T follicular helper cell (primary cell): ENCODE results near the gene SLC35A5.
A peak's percentile ranks its signal among the peaks of the same experiment; 100 is the strongest.
"Not testable (repeated sequence)": the region's sequence is repeated elsewhere in the genome, so short reads cannot be mapped to it uniquely, and the experiment has no call there.

Source experiments
- DNase-seq: peaks from one replicate; pipeline ENCODE4 v3.0.0-alpha.2; 2020; ENCODE audit warnings: low read depth
- total RNA-seq, 2 experiments: gene quantifications; one replicate each; lab custom pipeline; 2026; lab: John Stamatoyannopoulos, UW

Gene SLC35A5, protein sequence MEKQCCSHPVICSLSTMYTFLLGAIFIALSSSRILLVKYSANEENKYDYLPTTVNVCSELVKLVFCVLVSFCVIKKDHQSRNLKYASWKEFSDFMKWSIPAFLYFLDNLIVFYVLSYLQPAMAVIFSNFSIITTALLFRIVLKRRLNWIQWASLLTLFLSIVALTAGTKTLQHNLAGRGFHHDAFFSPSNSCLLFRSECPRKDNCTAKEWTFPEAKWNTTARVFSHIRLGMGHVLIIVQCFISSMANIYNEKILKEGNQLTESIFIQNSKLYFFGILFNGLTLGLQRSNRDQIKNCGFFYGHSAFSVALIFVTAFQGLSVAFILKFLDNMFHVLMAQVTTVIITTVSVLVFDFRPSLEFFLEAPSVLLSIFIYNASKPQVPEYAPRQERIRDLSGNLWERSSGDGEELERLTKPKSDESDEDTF
- total RNA-seq, result 22.4 to 27.7 reads per million in 2 experiments

DNA sequence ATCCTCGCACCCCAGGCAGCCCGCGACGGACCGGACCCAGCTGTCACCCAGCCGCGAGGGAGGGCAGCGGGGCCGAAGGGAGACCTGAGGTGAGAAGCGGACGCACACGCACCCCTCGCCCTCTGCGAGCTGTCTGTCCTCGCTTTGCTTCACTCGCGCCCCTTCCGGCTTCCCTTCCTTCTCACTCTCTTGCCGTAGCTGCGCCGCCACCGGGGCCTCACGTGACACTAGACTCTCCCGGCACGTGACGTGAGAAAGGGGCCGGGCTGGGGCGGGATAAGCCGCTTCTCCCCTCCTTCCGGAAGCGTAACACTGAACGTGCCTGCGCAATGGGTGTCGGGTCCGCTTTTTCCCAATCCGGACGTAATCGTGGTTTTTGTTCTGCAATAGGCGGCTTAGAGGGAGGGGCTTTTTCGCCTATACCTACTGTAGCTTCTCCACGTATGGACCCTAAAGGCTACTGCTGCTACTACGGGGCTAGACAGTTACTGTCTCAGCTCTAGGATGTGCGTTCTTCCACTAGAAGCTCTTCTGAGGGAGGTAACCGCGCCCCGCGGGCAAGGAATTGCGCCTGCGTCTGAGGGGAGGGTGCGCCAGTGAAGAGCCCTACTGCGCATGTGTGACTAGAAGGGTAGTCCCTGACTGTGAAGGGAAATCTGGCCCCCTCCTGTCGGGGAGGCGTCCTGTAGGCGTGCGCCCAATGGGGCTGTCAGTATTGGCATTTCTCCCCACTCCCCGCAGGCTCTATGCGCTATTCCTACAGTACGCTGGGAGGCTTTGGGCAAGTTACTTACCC, at the start of gene SLC35A5, which contains the start of gene ATG3:
TSS of gene SLC35A5 (plus strand) at position 312 of the 796 bp plus-strand sequence. CDS start 1,359 bp downstream, outside the sequence.
TSS of gene ATG3 (minus strand) at position 229 of the 796 bp plus-strand sequence. CDS start 434 bp downstream, outside the sequence.
- peak; percentile 99 for DNase-seq

DNA sequence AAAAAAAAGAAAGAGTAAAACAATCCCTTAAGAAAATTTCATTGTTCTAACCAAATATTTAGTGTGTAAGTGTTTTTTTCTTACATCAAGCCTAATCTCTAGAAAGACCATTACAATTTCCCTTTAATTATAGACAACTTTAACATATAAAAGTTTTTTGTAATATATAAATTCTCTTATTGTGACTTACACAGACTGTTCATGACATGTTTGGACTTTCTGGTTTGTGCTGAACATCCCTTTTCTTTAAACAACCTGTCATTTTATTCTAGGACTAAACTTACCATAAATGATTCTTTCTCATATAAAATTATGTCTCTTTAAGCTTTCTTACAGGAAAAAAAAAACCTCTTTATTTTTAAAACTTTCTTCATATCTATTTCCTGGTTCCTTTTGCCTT, 49.5 kb upstream of the SLC35A5 start:
- no peak for DNase-seq

DNA sequence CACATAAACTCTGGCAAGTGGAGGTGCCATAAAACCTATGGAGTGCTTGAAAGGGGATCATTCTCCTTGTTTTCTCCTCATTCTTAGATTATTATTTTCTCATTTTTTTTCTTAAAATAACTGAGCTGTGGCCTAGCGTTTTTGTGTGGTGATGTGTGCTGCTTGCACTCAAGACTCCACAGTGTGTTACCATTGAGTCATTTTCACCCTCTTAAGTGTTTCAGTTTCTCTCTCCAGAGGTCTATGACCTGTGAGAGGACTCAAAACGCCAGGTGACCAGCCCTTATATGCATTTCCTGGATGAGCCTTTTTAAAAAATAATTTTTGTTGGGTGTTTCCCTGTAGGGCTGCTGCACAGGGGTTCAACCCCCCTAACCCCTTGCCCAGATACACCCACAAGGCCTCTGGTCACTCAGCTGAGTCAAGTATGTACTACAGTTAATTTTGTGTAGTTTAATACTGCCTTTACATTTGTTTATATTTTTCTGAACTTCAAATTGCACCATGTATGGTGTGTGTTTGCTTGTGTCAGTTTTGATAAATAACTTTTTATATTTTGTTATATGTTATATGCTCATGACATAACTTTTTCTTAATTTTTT, 47.2 kb upstream of the SLC35A5 start:
- DNase-seq, result no peak

DNA sequence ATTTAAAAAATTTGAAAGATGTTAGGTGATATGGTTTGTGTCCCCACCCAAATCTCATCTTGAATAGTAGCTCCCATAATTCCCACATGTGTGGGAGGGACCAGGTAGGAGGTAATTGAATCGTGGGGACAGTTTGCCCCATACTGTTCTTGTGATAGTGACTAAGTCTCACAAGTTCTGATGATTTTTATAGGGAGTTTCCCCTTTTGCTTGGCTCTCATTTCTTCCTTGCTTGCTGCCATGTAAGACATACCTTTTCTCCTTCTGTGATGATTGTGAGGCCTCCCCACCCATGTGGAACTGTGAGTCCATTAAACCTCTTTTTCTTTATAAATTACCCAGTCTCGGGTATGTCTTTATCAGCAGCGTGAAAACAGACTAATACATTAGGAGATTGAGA, 42.9 kb upstream of the SLC35A5 start:
- not testable (repeated sequence) for DNase-seq

DNA sequence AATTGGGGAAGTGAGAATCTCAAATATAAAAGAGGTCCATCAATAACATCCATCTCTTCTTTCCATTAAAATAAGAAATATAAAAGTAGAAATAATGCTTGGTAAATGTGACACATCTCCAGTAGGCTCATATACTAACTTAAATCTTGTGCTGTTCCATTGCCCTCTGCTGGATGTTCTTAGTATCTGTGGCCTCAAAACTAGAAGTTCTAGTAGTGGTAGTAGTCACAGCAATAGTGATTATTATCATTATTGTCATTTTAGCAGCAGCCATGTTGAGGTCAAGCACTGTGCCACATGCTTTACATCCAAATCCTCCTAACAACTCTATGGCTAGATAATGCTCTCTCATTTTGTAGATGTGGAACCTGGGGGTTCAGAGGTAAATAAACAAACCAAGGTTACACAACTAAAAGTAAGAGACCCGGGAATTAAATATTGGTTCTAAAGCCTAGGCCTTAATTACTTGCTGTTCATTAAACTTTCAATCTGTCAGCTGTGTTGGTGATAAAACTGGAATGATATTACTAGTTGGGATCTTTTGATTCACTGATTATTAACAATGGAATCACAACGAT, 42.3 kb upstream of the SLC35A5 start:
- peak; percentile 12 for DNase-seq

DNA sequence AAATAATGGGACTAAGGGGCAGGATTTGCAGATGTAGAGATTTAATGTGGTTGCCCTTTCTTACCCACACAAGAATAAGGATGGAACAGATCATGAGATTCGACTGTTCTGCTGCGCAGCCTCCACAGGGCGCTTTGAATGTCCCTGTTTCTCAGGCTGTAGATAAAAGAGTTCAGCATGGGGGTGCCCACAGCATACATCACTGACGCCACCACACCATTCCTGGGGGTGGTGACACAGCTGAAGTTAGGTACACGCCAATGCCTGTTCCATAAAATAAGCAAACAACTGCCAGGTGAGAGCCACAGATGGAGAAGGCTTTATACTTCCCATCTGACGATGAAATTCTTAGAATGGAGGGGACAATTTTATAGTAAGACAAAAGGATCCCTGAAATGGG, 37.7 kb upstream of the SLC35A5 start:
- not testable (repeated sequence) for DNase-seq

DNA sequence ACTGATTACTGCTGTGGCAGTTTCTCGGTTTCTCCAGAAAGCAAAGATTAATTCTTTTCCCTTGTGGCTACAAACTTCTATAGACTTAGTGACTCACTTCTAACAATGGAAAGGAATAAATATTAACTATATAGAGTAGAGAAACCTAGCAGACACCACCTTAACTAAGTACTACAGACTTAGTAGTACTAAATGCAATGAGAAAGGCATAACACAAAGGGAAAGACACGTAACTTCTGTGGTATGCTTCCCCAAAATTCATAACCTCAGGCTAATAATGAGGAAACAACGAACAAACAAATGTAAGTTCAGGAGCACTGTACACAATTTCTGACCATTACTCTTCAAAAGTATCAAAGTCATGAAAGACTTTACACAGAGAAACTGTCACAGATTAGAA, 31.3 kb upstream of the SLC35A5 start:
- no peak for DNase-seq

DNA sequence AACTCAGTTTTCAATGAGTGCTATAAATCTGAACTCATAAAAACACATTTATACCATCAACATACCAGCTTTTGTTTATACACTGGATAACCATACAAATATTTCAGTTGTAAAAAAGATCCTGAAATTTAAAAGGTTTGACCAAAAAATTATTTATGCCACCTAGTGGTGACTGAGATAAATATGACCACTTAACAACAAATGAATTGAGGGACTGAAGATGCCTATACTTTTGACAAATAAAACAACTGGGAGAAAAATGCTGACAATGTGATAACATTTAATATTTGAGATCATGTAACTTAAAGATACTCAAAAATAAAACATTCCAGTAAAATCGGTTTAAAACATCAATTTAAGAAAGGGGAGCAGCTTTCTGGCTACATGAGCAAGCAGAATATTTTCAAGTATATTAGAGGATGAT, 30.5 kb upstream of the SLC35A5 start:
- no peak for DNase-seq

DNA sequence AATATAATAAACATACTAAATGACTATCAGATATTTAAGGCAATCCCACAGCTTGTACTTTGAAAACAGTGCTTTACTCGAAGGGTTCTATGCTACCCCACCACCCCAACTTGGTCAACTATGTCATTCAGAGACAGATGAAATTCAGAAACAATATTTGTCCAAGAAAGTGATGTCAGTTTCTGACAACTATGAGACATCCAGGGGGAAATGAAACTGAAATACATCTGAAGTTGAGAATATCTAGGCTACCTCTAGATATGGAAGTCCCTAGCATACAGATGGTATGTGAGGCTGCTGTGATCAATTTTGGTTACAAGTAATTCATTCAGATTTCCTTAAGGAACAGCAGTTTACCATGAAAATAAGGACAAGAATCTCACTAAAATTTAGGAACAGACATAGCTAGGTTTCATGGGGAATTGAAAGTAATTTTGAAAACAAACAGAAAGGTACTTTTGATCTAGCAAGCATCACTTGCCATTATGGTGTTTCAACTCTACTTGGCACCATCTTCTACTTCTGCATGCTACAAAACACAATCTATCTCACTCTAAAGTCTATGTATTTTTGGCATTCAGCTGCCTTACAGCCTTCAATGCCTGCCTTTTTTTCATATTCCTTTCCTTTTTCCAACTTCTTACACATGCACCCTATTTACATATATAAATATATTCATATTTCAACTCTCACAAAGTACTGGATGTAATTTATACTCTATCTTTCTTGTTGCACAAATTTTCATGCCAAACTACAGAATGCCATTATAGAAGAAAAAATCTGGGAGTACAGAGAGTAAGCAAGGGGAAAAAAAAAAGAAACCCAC, 21.8 kb upstream of the SLC35A5 start:
- DNase-seq, result no peak

DNA sequence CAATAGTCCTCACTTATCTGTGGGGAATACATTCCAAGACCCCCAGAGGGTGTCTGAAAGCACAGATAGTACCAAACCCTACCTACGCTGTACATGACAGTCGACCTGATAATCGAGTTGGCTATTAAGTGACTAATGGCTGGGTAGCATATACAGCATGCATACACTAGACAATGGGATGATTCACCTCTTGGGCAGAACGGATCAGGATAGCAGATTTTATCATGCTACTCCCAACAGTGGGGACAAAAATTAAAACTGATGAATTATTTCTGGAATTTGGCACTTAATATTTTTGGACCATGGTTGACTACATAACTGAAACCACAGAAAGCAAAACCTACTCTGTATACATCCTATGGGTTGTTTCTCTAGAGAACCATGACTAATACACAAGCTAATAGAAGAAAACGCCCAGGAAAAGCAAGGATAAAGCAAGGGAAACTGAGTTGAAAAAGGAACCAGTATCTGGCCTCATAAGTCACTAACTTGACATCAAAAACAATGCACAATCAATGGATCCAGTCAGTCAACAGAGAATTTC, 15.6 kb upstream of the SLC35A5 start:
- no peak for DNase-seq

DNA sequence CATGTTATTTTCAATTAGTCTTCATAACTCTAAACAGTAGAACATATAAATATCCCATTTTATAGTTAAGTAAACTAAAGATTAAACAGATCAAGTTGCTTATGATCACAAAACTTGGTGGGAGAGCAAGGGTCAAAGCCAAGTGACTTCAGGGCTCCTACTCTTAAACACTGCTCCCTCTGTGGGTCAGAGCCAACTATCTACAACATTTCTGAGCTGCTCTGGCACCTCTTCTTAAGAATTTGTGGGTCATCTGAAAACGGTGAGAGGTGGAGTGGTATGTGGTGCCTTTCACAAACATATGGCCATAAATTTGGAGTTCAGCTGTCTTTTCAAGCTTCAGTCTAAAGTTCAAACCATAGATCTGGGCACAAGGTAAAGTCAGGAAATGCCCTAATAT, 11.0 kb upstream of the SLC35A5 start:
- DNase-seq, result no peak

DNA sequence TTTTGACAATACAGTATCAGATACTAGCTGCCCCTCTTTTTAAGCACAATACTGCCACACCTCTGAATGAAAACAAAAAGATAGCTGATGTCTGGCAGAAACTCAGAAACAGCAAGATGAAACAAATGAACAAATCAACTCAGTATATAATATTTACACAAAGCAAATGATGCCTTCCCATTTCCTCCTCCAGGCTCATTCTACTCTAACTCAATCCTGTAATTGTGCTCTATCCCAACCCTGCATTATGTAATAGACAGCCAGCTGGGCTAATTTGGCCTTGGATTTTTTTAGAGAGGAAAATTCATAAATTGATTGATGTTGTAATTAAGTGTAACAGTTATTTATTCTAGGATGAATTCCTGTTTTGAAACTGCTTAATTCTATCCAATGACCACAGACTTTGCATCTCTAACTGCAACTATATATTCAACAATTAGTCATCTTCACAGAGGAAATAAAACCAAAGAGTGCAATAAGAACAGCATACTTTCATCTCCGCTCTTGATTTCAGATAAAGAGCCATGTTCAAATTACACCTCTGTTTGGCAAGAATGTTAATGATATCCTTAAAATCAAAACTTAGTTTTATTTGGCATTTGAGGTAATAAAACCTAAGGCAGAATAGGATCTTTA, 6.2 kb upstream of the SLC35A5 start:
- DNase-seq, result no peak

DNA sequence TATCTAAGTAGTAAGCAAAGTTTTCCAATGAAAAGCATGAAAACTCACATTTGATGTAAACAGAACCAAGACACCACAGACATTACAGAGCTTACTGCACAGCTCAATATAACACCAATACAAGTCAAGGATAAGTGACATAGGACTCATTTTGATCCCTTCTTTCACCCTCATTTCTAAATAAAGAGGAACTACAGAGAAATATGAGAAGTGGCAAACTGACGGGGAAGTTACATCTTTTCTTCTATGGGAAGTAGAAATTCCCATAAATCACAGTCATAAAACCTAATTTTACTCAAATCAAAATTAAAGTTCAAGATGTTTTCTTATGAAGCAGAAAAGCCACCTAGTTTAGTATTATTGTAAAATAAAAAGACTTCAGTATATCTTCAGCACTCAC, 3.9 kb upstream of the SLC35A5 start:
- DNase-seq, result no peak

DNA sequence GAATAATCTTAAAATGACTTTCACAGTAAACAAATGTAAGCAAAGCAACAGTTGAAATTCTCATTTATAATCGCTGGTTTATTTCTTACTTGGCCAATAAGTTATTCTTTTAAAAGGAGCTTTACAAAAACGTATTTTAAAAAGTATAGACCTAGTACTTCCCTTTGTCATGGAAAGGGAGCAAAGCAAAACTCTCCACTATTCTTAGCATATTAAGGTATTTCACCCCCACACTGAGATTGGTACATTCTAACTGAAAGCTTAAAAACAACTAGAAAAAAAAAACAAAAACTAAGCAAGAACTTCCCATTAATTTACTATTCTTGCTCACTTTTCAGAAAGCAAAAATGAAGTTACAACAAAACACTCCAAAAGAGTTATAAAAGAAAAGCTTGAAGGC, 1.5 kb upstream of the SLC35A5 start:
- no peak for DNase-seq

DNA sequence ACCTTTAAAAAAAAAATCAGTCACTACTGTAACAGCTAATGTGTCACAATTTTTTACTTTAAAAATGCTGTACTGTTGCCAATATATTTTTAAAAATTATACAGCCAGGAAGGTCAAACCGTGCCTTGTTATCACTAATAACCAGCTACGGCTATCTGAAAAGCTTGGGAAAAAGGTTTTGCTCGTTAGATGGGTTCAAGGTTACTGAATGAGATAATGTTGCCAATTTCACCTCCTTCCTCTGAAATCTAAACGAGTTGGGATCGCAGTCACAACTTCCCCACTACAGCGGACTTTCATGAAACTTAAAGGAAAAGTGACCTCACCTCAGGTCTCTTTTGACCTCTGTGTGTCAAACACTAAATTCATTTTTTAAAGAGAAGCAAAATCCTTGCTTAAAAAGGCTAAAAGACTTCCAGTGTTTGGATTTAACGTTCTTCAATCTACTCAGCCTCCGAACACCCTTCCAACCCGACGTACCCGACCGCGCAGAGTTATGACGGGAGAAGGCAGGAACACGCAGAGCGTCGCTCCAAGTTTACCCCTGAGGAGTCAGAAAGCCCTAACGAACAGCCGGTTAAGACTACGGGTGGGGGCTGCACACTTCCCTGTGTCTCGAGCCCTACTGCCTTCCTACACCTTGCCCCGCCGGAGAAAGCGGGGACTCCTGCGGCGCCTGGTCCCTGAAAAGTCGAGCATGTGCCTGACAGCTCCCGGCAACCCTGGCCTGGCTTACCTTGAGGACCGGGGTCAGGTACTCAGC, 943 bp upstream of the SLC35A5 start:
- peak; percentile 66 for DNase-seq

DNA sequence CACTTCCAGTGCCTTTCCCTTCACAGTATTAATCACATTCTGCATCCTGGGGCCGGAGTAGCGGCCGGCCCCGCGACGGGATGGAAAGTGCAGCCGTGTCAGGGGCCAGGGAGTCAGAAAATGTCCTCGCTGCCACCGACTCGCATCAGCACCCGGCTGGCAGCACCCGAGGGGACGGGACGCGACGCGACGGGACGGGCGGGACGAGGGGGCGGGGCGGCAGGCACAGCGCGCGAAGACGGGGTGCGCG, 436 bp upstream of the SLC35A5 start:
- DNase-seq, result no peak

DNA sequence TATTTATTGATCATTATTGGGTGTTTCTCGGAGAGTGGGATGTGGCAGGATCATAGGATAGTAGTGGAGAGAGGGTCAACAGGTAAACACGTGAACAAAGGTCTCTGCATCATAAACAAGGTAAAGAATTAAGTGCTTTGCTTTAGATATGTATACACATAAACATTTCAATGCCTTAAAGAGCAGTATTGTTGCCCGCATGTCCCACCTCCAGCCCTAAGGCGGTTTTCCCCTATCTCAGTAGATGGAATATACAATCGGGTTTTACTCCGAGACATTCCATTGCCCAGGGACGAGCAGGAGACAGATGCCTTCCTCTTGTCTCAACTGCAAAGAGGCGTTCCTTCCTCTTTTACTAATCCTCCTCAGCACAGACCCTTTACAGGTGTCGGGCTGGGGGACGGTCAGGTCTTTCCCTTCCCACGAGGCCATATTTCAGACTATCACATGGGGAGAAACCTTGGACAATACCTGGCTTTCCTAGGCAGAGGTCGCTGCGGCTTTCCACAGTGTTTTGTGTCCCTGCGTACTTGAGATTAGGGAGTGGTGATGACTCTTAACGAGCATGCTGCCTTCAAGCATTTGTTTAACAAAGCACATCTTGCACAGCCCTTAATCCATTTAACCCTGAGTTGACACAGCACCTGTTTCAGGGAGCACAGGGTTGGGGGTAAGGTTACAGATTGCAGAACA, 2.5 kb downstream of the SLC35A5 start:
- DNase-seq, result not testable (repeated sequence)

DNA sequence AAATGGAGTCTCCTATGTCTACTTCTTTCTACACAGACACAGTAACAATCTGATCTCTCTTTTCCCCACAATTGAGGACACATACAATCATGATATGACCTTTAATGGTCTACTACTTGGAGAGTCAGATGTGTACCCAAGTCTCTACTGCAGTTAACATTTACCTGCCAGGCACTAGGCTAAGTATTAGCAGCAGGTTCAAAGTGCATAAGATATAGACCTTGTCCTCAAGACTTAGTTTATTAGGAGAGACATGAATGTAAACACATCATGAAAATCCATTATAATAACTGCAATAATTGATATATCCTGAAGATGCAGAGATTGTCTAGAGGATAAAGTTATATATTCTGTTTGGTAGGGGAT, 3.1 kb downstream of the SLC35A5 start:
- DNase-seq, result no peak

DNA sequence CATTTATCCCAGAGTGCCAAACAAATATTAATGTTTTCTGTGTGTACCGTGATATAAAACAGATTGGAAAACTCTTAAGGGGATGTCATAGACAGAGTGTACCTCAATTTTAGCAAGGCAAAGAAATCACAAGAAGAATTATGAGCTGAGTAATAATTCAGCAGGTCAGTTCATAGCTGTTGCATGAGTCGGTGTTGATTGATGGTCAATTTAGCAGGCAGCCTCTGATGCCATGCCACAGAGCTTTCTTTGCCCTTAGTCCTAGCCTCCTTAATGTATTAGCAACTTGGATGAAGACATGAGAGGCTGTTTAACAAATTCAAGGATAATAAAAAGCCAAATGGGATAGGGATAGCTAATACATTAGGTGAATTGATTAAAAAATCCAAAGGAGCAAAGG, 6.8 kb downstream of the SLC35A5 start:
- DNase-seq, result no peak
